Stimulated activated CD4-positive, alpha-beta T cell treated with anti-CD3 and anti-CD28 coated beads, Interleukin-2, amount 100 ng/mL, for 4 hours (primary cell): ENCODE results near the gene SHISA4.
"Not testable (repeated sequence)": the region's sequence is repeated elsewhere in the genome, so short reads cannot be mapped to it uniquely, and the experiment has no call there.

Experiments used
- DNase-seq: peaks from one replicate; pipeline ENCODE4 v3.0.0-alpha.2; 2020; ENCODE audit warnings: low read depth

Gene SHISA4

DNA sequence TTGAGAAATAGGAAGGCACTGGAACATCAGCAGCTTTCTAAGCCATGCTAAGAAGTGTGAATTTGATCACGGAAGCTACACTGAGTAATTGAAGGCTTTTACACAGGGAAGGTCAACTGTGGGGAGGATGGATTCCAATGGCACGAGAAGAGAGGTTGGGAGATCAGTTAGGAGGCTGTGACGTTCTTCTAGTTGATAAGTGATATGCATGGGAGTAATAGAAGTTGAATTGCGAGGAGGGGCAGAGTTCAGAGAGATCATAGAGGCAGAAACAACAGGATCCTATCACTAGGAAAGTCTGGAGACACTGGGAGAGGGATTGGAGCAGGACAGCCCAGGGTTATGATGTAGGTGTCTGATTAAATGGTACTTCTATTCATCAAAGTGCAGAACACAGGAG, 41.4 kb downstream of the SHISA4 start:
- DNase-seq = no peak

DNA sequence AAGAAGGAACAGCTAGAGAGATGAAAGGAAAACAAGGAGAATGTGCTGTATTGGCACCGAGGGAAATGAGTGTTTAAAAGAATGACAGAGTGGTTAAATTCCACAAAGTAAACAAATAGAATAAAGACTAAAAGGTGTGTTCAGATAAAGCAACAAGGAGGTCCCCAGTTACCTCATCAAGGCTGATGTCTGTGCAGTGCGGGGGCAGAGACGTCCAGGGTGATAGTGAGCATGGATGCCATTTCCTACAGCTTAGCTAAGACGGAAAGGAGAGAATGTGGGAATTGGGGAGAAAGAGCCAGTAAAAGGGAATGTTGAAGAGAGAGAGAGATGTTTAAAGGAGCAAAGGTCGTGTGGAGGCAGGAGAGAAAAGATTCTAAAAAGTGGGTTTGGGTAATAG, 42.1 kb downstream of the SHISA4 start:
- no peak for DNase-seq

DNA sequence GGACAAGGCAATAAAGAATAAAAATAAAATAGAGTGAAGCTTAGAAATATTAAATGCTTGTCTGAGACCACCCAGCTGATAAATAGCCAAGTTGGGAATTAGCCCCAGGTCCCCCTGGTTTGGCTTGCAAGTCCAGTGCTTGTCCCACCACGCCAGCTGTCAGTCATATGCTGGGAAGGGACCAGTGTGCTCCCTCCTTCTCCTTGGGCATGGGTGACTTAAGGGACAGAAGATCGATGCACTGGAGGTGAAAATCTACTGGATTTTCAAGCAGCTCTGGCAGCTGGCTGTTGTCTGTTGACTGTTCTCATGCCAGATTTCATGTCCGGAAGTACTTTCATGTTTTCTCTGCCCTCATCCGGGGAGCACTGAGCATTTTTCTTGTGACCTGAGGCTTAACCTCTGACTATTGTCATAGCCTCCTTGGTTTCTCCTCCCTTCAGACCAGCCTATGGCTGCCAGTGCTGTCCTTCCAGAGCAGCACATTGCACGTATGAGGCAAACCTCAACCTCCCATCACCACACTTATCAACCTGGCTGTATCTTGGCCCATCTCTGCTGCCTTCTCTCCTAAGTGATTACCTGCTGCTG, 45.2 kb downstream of the SHISA4 start:
- no peak for DNase-seq

DNA sequence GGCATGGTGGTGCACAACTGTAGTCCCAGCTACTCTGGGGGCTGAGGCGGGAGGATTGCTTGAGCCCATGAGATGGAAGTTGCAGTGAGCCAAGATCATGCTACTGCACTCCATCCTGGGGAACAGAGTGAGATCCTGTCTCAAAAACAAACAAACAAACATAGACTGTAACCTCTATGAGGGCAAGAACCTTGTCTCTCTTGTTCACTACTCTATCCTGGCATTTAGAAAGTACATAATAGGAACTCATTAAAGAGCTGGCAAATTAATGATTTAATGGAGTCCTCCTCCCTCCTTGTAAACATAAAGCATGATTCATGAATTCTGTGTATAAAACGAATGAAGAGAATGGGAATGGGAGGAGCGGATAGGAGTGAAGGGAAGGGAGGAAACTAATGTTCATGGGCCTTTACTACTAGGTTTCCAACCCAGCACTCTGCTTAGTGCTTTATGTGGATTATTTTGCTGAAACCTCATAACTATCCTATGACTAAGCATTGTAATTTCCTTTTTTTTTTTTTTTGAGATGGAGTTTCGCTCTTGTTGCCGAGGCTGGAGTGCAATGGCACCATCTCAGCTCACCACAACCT, 49.0 kb downstream of the SHISA4 start:
- DNase-seq = no peak

DNA sequence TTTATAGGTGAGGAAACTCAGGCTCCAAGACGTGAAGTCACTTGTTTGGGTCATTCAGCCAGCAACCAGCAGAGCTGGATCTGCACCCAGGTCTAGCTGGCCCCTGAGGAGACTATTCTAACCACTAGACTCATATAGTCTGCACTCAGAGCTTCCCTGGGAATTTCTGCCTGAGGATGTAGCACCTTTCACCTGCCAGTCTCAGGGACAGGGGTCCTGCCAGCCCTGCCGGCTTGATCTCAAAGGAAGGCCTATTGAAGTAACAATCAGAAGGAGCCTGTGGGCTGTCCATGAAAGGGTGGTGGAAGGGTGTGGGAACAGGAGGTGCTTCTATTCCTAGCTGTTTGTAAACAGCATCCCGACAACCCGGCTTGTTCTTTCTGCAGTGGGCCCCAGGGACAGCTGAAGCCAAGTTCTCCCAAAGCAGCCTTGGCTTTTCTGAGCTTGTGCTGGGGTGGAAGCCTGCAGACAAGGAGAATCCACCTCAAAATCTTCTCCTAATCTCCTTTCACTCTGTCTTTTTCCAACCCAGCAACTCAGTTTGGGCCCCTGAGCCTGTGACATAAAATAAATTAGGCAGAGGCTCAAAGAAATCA, 49.8 kb downstream of the SHISA4 start:
- DNase-seq = no peak

DNA sequence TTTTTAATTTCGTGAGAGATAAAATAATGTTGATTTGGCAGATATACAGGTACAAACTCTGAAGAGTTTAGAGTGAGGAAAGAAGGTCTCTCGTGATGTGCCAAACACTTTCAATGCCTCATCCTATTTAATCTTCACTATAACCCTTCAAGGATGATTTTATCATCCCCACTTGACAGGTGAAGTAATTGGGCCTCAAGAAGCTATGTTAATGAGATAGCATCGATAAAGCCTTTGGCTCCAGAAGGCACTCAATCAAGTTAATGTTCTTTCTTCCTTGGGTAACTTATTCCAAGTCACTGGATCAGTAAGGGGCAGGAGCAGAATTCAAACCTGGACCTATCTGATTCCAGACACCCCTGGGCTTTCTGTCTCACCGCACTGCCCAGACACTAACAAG, 50.5 kb downstream of the SHISA4 start:
- no peak for DNase-seq

DNA sequence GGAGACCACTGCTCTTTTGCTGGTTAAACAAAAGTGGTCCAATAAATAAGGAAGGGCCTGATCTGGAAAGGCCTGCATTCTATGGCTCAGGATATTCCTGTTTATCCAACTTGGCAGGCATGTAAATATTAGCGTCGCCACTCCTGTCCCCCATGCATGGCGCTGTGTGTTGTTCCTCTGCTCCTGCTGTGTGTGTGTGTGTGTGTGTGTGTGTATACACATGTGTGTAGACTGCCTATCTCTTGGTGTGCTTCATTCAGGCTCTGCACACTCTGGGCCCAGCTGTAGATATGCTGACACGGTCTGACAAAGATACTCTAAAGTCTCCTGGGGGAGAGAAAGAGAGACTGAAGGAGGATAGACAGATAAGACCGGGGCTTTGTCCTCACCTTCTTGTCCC, 50.9 kb downstream of the SHISA4 start:
- DNase-seq = no peak

DNA sequence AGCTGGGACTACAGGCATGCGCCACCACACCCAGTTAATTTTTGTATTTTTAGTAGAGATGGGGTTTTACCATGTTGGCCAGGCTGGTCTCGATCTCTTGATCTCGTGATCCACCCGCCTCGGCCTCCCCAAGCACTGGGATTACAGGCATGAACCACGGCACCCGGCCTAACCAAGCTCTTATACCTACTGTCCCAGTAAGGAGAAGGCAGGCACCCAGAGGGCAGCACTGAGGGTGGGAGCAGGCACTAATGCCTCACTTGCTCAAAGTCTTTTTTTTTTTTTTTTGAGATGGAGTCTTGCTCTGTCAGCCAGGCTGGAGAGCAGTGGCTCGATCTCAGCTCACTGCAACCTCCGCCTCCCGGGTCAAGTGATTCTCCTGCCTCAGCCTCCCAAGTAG, 51.6 kb downstream of the SHISA4 start:
- DNase-seq = not testable (repeated sequence)

DNA sequence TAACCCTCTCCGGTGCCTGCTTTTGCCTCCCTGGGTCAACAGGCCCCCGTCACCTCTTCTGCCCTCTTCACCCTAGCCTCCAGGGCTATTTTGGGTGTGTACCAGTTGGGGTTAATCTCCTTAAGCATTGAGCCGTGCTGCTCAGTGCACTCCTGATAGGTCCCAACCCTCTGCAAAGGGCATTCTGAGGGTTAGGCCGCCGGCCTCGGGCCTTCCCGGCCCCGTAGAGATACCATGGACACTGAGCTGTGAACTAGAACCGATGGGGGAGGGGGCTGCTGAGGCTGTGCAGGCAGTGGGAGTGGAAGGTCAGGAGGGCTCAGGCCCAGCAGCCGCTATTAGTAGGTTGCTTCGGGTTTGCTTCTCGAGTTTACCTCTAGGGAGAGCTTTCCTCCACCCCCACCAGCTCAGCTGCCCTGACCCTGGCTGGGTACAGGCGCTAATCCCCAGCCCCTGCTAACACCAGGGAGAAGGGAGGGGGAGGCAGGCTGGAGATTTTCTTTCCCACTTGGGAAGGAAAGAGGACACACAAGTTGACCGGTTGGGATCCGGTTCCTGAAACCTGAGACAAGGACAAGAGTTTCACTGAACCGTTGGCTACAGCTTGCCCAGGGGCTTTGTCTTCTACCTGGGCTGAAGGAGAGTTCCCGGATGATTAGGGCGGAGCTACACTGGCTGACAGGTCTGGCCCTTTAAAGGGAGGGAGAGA, 52.9 kb downstream of the SHISA4 start:
- DNase-seq = no peak

DNA sequence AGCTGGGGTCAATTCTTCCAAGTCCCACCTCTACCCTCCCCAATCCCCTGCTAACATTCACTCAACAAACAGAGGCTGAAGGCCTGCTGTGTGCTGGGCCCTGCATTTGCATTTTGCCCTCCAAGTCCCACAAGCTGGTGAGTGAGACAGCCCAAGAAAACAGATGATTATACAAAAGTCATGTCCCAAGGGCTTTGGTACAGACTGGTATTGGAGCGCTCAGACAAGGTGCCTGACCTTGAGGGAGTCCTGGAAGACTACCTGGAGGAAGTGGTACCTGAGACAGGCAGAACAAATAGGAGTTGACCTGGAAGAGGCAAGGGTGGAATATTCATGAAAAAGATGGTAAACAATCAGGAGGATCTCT, 53.4 kb downstream of the SHISA4 start:
- DNase-seq = no peak
